HL-60/S4 treated with phorbol 12-myristate 13-acetate at 8.2 ng/mL for 4 days and 3 days (cell line): ENCODE data around the gene TALDO1.

Experiments
- in situ Hi-C: fragments of 300-500 bp; cut with MboI; formaldehyde crosslinking; loops from 2 replicates; pipeline ENCODE4 v1.15.0; 2022; ENCODE audit warnings: low sequenced_read_pairs

Gene TALDO1

DNA sequence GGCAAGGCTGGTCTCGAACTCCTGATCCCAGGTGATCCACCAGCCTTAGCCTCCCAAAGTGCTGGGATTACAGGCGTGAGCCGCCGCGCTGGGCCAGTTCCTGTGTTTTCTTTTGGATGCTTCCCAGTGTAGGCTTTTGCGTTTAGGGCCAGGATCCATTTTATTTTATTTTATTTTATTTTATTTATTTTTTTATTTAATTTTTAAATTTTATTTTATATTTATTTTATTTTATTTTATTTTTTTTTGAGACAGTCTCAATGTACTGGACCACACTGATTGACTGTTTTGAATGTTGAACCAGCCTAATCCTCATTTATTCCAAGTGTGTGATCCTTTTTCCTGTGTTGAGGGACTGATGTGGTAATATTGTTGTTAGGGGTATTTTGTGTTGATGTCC, 32.8 kb upstream of the TALDO1 start:
- in situ Hi-C loops = no loop called here

DNA sequence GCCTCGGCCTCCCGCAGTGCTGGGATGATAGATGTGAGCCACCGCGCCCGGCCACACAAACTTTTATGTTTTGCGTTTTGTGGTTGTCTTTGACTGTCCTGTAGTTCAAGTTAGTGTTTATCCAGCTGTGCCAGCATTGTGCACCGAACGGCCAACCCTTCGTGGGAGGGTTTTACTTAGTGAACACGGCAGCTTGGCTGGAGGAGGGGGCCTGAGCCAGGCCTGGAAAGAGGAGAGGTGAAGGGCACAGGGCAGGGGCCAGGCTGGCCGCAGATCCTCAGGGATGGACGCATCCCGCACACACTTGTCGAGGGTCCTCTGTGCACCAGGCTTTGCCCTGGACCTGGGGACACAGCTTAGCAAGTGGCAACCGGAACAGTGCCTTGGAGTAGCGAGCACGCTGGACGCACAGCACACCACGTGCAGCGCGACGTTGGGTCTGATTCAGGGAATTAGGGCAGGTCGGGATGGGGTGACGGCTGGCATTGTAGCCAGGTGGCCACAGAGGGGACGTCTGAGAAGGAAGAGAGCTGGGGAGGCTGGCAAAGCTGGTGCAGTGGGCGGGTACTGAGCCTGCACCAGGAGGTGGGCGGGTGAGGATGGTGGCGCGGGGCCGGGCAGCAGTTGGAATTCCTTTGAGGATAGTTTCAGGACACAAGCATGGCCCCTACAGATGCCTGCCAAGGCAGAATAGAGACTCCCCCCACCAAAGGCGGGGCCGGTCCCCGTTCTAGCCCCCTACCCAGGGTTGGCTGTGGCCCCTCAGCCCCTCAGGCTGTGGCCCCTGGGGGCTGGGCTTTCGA, 27.8 kb upstream of the TALDO1 start:
- in situ Hi-C loops = no loop called here

DNA sequence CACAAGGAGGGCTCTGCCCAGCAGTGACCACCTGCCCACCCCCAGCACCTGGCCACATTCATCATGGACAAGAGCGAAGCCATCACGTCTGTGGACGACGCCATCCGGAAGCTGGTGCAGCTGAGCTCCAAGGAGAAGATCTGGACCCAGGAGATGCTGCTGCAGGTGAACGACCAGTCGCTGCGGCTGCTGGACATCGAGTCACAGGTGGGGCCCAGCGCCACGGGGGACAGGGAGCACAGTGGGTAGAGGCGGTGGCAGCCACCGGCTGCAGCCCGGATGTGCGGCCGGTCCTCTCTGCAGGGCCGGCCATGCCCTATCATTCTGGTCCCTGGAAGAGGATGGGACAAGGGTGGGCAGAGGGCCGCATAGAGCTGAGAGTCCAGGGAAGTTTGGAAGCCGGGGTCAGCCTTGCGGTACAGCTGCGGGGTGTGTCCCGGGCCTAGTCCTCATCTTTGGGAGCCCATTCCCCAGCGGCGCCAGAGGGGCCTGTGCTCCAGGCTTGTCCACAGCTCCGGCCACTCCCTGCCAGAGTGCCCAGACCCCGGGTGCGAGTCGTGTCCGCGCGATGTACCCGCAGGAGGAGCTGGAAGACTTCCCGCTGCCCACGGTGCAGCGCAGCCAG, 27.1 kb upstream of the TALDO1 start:
- in situ Hi-C loops = no loop called here

DNA sequence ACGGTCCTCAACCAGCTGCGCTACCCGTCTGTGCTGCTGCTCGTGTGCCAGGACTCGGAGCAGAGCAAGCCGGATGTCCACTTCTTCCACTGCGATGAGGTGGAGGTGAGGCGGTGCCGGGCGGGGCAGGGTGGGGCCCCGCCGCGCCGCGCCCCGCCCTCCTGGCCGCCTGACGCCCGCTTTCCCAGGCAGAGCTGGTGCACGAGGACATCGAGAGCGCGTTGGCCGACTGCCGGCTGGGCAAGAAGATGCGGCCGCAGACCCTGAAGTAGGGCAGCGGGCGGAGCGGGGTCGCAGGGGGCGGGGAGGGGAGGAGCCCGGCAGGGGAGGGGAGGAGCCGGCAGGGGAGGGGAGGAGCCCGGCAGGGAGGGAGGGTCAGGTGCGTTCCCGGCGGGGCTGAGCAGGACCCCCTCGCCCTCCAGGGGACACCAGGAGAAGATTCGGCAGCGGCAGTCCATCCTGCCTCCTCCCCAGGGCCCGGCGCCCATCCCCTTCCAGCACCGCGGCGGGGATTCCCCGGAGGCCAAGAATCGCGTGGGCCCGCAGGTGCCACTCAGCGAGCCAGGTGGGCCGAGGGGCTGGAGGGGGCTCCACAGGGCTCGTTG, 26.5 kb upstream of the TALDO1 start:
- in situ Hi-C loops = no loop called here

DNA sequence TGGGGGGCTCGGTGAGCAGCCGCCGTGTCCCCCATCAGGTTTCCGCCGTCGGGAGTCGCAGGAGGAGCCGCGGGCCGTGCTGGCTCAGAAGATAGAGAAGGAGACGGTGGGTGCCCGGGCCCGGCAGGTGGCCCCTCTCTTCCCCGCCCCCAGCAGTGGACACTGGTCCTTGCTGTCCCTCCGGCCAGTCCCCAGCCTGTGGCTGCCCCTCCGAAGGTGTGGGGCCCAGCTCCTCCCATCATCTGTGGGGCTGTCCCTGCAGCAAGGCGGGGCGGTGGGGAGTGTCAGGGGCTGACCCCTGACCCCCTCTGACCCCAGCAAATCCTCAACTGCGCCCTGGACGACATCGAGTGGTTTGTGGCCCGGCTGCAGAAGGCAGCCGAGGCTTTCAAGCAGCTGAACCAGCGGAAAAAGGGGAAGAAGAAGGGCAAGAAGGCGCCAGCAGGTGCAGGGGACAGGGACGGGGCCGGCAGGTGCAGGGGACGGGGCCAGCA, 26.0 kb upstream of the TALDO1 start:
- in situ Hi-C loops = no loop called here

DNA sequence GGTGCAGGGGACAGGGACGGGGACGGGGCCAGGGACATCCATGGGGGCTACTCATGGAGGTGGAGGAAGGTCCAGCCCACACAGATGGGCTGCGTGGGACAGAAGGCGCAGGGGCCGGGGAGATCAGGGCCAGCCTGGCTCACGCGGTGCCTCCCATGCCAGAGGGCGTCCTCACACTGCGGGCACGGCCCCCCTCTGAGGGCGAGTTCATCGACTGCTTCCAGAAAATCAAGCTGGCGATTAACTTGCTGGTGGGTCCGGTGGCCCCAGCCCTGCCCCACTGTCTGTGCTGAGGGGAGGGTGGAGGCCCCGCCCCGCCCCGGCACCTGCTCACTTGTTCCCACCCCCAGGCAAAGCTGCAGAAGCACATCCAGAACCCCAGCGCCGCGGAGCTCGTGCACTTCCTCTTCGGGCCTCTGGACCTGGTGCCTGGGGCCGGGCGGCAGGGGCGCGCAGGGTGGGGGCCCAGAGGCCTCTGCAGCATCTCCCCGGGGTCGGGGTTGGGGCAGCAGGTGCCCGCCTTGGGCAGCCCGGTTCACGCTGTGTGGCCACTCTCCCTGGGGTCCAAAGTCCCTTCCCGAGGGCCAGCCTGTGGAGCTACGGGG, 25.4 kb upstream of the TALDO1 start:
- in situ Hi-C loops = no loop called here

DNA sequence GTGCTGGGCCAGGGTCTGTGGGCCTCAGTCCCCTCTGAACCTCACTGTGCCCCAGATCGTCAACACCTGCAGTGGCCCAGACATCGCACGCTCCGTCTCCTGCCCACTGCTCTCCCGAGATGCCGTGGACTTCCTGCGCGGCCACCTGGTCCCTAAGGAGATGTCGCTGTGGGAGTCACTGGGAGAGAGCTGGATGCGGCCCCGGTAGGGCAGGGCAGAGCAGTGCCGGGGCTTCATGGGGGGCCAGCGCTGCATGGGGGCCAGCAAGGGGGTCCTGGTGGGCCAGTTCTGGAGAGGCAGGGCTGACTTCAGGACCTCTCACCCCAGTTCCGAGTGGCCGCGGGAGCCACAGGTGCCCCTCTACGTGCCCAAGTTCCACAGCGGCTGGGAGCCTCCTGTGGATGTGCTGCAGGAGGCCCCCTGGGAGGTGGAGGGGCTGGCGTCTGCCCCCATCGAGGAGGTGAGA, 24.9 kb upstream of the TALDO1 start:
- in situ Hi-C loops = no loop called here

DNA sequence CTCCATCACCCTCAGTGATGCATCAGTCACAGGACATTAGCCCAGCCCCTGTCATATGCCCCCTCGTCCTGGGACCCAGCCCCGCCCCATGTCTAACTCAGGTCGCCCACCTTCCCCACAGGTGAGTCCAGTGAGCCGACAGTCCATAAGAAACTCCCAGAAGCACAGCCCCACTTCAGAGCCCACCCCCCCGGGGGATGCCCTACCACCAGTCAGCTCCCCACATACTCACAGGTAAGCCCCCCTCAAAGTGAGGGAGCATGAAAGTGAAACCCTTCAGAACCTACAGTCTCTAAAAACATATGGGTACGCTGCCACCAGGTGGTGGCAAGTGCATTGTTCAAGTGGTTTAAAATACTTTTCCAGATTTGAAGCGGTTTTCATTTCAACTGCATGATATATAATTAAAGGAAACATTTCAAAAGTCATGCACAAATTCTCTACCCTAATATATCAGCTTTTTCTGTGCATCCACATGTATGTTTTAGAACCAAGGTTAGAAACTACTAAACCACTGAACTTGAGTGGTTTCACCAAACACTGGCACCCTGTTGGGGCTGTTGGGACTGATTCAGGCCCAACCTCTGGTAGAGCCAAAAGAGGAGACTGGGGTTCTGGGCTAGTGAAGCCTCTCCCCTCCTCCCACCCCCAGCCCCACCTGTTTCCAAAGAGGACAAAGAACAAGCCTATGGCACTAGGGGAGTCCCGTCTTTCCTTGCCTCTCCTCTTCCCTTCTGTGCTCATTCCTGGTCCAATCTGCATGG, 24.0 kb upstream of the TALDO1 start:
- in situ Hi-C loops = no loop called here

DNA sequence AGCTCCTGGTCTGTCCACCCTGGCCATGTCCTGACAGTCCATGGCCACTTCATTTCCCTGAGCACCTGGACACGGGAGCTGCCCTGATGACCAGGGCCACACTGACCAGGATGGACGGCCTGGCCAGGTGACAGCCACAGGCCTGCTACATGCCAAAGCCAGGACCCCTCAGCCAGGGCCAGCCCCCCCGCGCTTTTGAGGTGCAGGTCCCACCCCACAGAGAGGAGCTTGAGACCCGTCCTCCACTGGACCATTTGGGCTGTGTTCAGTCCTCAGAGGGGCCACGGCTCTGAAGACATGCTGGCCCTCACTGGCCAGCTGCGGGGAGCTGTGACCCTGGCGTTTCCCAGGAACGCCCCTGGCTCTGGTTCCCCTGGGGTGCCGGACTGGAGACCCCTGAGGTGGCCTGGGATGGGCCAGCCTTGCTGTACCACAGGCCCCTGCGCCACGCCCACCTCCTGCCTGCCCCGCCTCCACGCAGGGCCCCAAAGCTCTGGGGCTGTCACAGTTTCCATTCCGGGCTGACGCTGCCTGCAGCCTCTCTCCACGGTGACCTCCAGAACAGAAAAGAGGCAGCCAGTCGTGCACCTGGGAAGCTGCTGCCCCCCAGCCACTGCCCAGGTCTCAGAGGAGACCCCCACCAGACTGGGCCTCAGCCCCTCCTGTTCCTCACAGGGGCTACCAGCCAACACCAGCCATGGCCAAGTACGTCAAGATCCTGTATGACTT, 23.1 kb upstream of the TALDO1 start:
- in situ Hi-C loops = no loop called here

DNA sequence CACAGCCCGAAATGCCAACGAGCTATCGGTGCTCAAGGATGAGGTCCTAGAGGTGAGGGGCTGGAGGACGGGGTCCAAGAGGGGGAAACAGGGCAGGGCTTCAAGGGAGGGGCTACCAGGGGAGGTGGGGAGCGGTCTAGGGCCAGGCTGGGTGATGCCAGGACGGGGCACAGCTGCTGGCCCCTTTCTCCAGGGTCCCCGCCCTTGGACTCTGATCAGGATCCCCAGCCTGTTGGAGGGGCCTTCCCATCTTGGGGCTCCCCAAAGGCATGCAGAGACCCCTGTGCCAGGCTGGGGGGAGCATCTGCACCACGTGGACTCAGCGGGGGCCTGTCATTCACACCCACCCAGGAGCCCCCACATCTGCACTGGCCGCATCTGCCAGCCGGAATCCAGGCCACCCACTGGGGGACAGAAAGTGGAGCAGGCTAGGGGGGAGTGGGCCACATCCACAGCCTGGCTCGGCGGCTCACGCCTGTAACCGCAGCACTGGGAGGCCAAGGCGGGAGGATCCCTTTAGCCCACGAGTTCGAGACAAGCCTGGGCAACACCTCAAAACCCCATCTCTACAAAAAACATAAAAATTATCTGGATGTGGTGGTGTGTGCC, 22.4 kb upstream of the TALDO1 start:
- in situ Hi-C loops = no loop called here

DNA sequence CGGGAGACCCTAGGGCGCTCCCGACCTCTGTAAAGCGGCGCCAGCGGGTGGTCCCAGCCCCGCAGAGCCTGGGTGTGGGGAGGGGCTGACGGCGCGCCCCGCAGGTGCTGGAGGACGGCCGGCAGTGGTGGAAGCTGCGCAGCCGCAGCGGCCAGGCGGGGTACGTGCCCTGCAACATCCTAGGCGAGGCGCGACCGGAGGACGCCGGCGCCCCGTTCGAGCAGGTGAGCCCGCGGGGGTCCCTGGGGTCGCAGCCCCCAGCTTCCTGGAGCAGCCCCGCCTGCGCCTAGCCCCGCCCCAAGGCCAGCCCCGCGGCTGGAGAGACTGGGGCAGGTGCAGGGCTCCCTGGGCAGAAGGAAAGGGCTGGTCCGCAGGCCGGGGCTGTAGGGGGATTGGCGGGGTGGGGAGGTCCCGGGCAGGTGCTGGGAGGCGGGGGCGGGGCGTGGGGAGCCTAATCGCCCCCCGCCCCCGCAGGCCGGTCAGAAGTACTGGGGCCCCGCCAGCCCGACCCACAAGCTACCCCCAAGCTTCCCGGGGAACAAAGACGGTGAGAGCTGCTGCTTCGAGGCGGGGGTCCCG, 21.6 kb upstream of the TALDO1 start:
- in situ Hi-C loops = no loop called here

DNA sequence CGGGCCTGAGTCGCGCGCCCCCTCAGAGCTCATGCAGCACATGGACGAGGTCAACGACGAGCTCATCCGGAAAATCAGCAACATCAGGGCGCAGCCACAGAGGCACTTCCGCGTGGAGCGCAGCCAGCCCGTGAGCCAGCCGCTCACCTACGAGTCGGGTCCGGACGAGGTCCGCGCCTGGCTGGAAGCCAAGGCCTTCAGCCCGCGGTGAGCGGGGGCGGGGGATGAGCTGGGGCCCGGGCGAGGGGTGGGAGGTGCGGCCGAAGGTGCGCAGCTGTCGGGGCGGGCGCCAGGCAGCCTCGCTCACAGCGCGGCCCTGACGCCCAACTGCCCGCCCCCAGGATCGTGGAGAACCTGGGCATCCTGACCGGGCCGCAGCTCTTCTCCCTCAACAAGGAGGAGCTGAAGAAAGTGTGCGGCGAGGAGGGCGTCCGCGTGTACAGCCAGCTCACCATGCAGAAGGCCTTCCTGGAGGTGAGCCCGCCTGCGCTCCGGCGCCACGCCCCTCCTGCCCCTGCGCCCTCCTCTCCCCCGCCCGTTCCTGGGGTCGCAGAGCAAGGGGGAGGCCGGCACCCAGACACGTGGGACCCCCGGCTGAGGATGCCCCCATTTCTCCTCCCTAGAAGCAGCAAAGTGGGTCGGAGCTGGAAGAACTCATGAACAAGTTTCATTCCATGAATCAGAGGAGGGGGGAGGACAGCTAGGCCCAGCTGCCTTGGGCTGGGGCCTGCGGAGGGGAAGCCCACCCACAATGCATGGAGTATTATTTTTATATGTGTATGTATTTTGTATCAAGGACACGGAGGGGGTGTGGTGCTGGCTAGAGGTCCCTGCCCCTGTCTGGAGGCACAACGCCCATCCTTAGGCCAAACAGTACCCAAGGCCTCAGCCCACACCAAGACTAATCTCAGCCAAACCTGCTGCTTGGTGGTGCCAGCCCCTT, 20.7 kb upstream of the TALDO1 start:
- in situ Hi-C loops = no loop called here

DNA sequence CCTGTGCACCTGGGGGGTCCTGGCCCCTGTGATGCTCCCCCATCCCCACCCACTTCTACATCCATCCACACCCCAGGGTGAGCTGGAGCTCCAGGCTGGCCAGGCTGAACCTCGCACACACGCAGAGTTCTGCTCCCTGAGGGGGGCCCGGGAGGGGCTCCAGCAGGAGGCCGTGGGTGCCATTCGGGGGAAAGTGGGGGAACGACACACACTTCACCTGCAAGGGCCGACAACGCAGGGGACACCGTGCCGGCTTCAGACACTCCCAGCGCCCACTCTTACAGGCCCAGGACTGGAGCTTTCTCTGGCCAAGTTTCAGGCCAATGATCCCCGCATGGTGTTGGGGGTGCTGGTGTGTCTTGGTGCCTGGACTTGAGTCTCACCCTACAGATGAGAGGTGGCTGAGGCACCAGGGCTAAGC, 20.0 kb upstream of the TALDO1 start:
- in situ Hi-C loops = no loop called here

DNA sequence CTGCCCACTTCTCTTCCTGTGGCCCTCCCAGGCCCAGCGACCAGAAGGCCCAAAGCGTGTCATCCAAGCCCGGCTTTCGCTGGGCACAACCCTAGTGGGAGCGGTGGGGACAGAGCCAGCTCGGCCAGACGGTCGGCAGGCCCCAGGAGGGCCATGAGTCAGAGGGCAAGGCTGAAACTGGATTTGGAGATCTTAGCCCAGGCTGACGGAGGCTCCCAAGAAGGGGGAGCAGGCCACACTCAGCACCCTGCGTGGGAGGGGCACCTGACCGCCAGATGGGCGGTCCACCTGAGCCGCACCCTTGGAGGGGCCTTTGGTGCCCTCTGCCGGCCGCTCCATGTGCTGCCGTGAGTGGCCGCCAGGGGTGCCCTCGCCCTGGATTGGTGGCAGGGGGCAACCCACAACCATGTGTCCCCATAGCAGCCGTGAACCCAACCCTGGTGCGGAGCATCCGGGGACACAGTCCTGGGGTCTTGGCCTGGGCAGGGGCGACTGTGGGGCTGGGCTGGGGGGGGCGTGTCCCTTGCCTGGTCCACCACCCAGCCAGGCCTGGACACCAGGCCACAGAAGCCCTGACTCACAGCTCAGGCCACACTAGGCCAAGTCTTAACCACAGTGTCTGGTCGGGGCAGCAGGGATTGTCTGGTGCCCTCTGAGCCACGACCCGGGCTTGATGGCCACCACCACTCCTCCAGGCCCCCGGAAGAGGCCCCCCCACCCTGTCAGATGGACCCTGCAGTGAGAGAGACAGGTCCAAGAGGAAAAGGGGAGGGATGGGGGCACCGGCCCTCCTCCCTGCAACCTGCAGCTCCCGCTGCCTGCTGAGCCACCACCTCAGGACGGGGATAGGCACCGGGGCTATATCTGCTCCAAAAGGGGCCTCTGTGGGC, 19.2 kb upstream of the TALDO1 start:
- in situ Hi-C loops = no loop called here

DNA sequence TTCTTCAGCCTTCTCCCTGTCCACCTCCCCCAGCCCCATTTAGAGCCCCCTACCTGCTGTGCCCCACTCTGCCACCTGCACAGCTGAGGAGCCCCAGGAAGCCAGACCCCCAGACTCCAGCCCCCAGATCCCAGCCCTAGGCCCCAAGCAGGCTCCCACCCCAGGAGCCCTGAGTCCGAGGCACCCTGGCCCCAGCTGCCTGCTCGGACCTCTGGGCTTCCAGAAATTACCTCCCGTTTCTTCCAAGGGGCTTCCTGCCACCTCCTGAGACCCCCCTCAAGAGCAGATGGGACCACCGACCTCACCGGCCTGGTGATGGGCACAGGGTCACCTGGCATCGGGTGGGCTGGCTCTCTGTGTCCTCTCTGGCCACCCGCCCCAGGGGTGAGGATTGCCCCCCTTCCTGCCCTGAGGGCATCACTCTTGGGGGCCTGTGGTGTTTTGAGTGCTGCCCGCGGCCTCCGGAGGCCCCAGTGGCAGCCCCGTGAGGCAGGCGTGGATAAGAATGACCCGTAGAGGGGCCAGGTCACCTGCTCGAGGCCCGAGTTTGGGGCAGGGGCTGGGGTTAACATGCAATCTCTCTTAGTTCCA, 18.3 kb upstream of the TALDO1 start:
- in situ Hi-C loops = no loop called here

DNA sequence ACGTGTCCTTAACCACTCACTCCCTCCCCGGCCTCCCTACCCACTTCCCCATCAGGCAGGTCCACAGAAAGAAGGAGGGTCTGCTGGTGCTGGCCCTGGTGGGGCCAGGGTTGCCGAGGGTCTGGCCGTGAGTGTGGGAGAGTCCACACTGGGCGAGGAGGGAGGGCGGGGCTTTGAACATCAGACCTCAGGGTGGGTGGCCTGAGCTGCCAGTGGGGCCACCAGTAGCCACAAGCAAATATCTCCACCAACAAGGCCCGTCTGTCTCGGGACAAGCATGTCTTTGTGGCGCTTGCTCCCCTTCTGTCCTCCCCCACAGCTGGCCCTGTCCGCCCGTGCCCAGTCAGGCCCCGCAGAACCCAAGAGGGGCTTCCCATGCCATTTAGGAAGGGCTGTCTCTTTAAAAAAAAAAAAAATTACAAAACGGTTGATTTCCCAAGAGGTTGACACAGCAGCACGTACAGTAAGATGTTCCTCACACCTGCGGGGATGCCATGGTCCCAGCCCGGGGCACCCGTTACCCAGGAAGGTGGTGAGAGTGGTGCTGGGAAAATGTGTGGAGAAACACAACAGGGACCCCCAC, 17.7 kb upstream of the TALDO1 start:
- in situ Hi-C loops = no loop called here

DNA sequence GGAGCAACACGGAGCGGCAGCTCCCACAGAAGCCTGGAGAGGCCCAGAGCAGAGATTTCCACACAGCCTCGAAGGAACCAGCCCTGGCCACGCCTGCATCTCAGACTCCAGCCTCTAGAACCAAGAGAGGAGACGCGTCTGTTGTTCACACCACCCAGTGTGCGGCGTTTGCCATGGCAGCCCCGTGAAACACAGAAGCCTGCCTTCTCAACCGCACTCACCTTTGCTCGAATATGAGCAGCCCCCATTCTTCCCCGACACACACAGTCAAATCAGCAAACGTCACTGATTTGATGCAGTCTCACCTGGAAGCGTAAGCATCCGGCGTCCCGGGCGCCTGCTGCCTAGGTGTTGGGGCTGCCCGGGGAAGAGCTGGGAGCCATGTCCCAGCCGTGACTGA, 14.2 kb upstream of the TALDO1 start:
- in situ Hi-C loops = no loop called here
